Measurements from ENCODE around the gene OR8D2. TPM values are rescaled to one million over a fixed set of nuclear protein-coding genes. Genes with fewer than 3 reads are reported as not detected.

Gene OR8D2
- polyA plus RNA-seq, 1 experiment, result not detected

GRCh38 chr11:124315052-124315451 lies 4.9 kb downstream of the OR8D2 start:
- Histone ChIP-seq H3K27me3 (ENCODE audit: control insufficient read depth, insufficient read depth, low read length) (no peaks in the 10 kb centered on the region), H3K9me3 (ENCODE audit: control insufficient read depth, insufficient read depth, low read length) (no peaks in the 10 kb centered on the region), H3K27ac (ENCODE audit: low read depth, low read length) (no peak overlapping the region), H3K4me3 (ENCODE audit: low read depth, low read length) (no peak overlapping the region)
- POLR2A ChIA-PET, result no interaction called here
- no peak for TF ChIP-seq CTCF (IDR thresholded peaks at IDR 0.05; ENCODE audit: low read depth, low read length)
- DNase-seq (ENCODE audit: low read depth, low spot score), result peak; percentile 30
- CTCF ChIA-PET, result interaction anchor here (0.5 to 0.9 kb wide), 2 partner anchors 150 to 245 kb away, joined by 3 to 5 read pairs; no protein-coding TSS in a partner anchor

- ChIA-PET POLR2A (no interaction called here), CTCF (interaction anchor here (0.7 kb wide), 1 partner anchor 17 kb away, joined by 3 read pairs; no protein-coding TSS in a partner anchor)
- Histone ChIP-seq H3K27me3 (ENCODE audit: control insufficient read depth, insufficient read depth, low read length) (no peaks in the 10 kb centered on the region), H3K4me3 (ENCODE audit: low read depth, low read length) (no peak within 1 kb of the TSS), H3K9me3 (ENCODE audit: control insufficient read depth, insufficient read depth, low read length) (no peaks in the 10 kb centered on the region), H3K27ac (ENCODE audit: low read depth, low read length) (no peak within 1 kb of the TSS)
- DNase-seq (ENCODE audit: low read depth, low spot score), result no peak
- no peak for TF ChIP-seq CTCF (IDR thresholded peaks at IDR 0.05; ENCODE audit: low read depth, low read length)
Observed at GRCh38 chr11:124313849-124314248, 6.1 kb downstream of the OR8D2 start, which contains the start of gene OR8D1. TSS of gene OR8D1 (minus strand) at chr11:124313949. CDS start at chr11:124310766, 3,183 bp downstream.

- TF ChIP-seq CTCF (IDR thresholded peaks at IDR 0.05; ENCODE audit: low read depth, low read length), result no peak
- ChIA-PET POLR2A (no interaction called here), CTCF (no interaction called here)
- Histone ChIP-seq H3K9me3 (ENCODE audit: control insufficient read depth, insufficient read depth, low read length) (no peaks in the 10 kb centered on the region), H3K27ac (ENCODE audit: low read depth, low read length) (no peak overlapping the region), H3K4me3 (ENCODE audit: low read depth, low read length) (no peak overlapping the region), H3K27me3 (ENCODE audit: control insufficient read depth, insufficient read depth, low read length) (no peaks in the 10 kb centered on the region)
- no peak for DNase-seq (ENCODE audit: low read depth, low spot score)
Observed at GRCh38 chr11:124313131-124313530, 6.9 kb downstream of the OR8D2 start.

- H3K27ac ChIP-seq (ENCODE audit: low read depth, low read length), result no peak overlapping the region
- H3K9me3 ChIP-seq (ENCODE audit: control insufficient read depth, insufficient read depth, low read length), result no peaks in the 10 kb centered on the region
- no peak for DNase-seq (ENCODE audit: low read depth, low spot score)
- H3K4me3 ChIP-seq (ENCODE audit: low read depth, low read length), result no peak overlapping the region
- no peaks in the 10 kb centered on the region for H3K27me3 ChIP-seq (ENCODE audit: control insufficient read depth, insufficient read depth, low read length)
- CTCF ChIA-PET, result no interaction called here
- no peak for TF ChIP-seq CTCF (IDR thresholded peaks at IDR 0.05; ENCODE audit: low read depth, low read length)
- POLR2A ChIA-PET, result no interaction called here
Observed at GRCh38 chr11:124311670-124312069, 8.3 kb downstream of the OR8D2 start.

- no peak overlapping the region for H3K4me3 ChIP-seq (ENCODE audit: low read depth, low read length)
- no peak for DNase-seq (ENCODE audit: low read depth, low spot score)
- no peak for TF ChIP-seq CTCF (IDR thresholded peaks at IDR 0.05; ENCODE audit: low read depth, low read length)
- CTCF ChIA-PET, result no interaction called here
- no peaks in the 10 kb centered on the region for H3K27me3 ChIP-seq (ENCODE audit: control insufficient read depth, insufficient read depth, low read length)
- H3K9me3 ChIP-seq (ENCODE audit: control insufficient read depth, insufficient read depth, low read length), result no peaks in the 10 kb centered on the region
- no peak overlapping the region for H3K27ac ChIP-seq (ENCODE audit: low read depth, low read length)
- POLR2A ChIA-PET, result no interaction called here
Observed at GRCh38 chr11:124311269-124311668, 8.7 kb downstream of the OR8D2 start.

Data from AG04450 (cell line).